Brain microvascular endothelial cell (primary cell): ENCODE data around the gene FUT8.

Experiments used
- DNase-seq: peaks from one replicate; pipeline ENCODE4 v3.0.0-alpha.2; 2020
- H3K27ac ChIP-seq: fragments of 250-450 bp; sonication (Bioruptor Pico); 2 replicates; pipeline ENCODE4 v1.5.1; 2020; ENCODE audit warnings: mild to moderate bottlenecking, moderate library complexity
- H3K27me3 ChIP-seq: fragments of 250-450 bp; sonication (Bioruptor Pico); replicated peaks from 2 replicates; pipeline ENCODE4 v1.5.1; 2020; ENCODE audit warnings: mild to moderate bottlenecking
- H3K36me3 ChIP-seq: fragments of 250-450 bp; sonication (Bioruptor Pico); replicated peaks from 2 replicates; pipeline ENCODE4 v1.5.1; 2020; ENCODE audit warnings: mild to moderate bottlenecking
- H3K4me3 ChIP-seq: 2 replicates; pipeline ENCODE4 v1.5.1; 2011; ENCODE audit warnings: low read depth, mild to moderate bottlenecking, control low read depth, low read length, moderate library complexity
- CTCF ChIP-seq: IDR thresholded peaks from 2 replicates; pipeline ENCODE4 v1.5.1; 2011; ENCODE audit warnings: low read depth, mild to moderate bottlenecking, moderate library complexity, low read length, control low read depth, inconsistent platforms; ENCODE audit errors: missing control alignments
- in situ Hi-C: cut with HindIII; loops from 2 replicates; pipeline ENCODE4 v1.10.0; 2017; ENCODE audit warnings: low sequenced_read_pairs, low pct_ligation_motif_present

FUT8 gene

GRCh38 chr14:65560340-65561027 is 148.0 kb downstream of the FUT8 start:
- H3K27ac ChIP-seq, result no peak overlapping the region
- TF ChIP-seq CTCF, result no peak
- no peak overlapping the region for H3K4me3 ChIP-seq
- H3K36me3 ChIP-seq, result no peaks in the 10 kb centered on the region
- in situ Hi-C loops, result no loop called here
- H3K27me3 ChIP-seq, result no peaks in the 10 kb centered on the region
- no peak for DNase-seq

GRCh38 chr14:65564370-65564769 is 151.8 kb downstream of the FUT8 start:
- Histone ChIP-seq H3K27ac (no peak overlapping the region), H3K27me3 (no peaks in the 10 kb centered on the region), H3K36me3 (no peaks in the 10 kb centered on the region), H3K4me3 (no peak overlapping the region)
- DNase-seq, result no peak
- no peak for TF ChIP-seq CTCF
- in situ Hi-C loops, result no loop called here

- in situ Hi-C loops, result no loop called here
- no peaks in the 10 kb centered on the region for H3K36me3 ChIP-seq
- H3K27ac ChIP-seq, result no peak overlapping the region
- H3K4me3 ChIP-seq, result no peak overlapping the region
- no peaks in the 10 kb centered on the region for H3K27me3 ChIP-seq
- TF ChIP-seq CTCF, result no peak
- DNase-seq, result no peak
These were observed 153.4 kb downstream of the FUT8 start for GRCh38 chr14:65565948-65566347.

- H3K27ac ChIP-seq, result no peak overlapping the region
- no peak for TF ChIP-seq CTCF
- no peak for DNase-seq
These were observed 154.4 kb downstream of the FUT8 start for GRCh38 chr14:65566820-65567522.

GRCh38 chr14:65574611-65575010 is 162.1 kb downstream of the FUT8 start:
- Histone ChIP-seq H3K4me3 (no peak overlapping the region), H3K36me3 (no peaks in the 10 kb centered on the region), H3K27me3 (no peaks in the 10 kb centered on the region), H3K27ac (no peak overlapping the region)
- TF ChIP-seq CTCF, result no peak
- in situ Hi-C loops, result no loop called here
- DNase-seq, result no peak

More at GRCh38 chr14:65566820-65567522, 154.4 kb downstream of the FUT8 start:
- Histone ChIP-seq H3K36me3 (no peaks in the 10 kb centered on the region), H3K4me3 (no peak overlapping the region), H3K27me3 (no peaks in the 10 kb centered on the region)
- in situ Hi-C loops, result no loop called here
